Prostate gland (tissue), 2 donors: Measurements from ENCODE around the gene LYZL1.

Experiments used
- POLR2A ChIP-seq: fragments of 450-650 bp; IDR thresholded peaks from one replicate; pipeline ENCODE4 v1.6.1; 2016; ENCODE audit warnings: antibody characterized with exemption, mild to moderate bottlenecking
- TF ChIP-seq, protein P1 (sequence below), 4 experiments: fragments of 200-600 bp in 2 of 4; fragments of 450-650 bp in 2 of 4; sonication (generic) in 2 of 4; IDR thresholded peaks; 1 replicate in 3 of 4; 2 replicates in 1 of 4; pipeline ENCODE4 v1.5.1; 2016 to 2019; ENCODE audit warnings: antibody characterized with exemption in 4 of 4, mild to moderate bottlenecking in 2 of 4, moderate library complexity in 2 of 4

DNA sequence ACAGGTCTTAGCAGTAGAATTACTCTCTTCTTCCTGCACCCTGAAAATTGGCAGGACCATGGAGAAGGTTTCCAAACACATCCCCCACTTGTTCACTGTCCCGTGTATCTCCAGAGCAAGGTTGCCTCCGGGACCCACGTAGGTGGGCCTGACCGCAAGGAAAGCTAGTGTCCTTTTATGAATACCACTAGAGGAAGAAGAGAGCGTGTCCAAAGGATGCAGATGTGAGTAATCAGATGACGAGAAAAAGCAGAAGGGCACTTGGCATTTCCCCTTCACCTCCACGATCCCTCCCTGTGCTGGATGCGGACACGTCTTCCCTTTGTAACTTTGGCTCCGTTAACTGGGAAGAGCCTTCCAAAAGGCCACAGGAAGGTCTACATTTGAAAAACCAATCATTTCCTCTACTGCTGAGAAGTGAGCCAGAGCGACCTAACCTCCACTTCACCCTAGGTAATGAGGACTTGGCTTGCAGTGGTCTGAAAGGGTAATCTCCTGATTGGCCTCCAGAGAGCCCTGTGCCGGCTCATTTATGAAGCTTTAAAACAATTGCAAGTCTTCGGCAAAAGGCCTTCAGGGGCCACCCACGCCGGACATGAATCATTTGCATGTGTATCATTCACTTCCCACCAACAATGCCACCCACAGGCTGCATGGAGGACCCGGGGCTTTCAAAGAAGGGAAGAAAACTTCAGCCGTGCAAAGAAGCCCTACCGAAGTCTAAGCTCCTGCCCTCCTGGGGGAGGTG lies 55.4 kb downstream of the LYZL1 start:
- TF ChIP-seq, protein P1, sequence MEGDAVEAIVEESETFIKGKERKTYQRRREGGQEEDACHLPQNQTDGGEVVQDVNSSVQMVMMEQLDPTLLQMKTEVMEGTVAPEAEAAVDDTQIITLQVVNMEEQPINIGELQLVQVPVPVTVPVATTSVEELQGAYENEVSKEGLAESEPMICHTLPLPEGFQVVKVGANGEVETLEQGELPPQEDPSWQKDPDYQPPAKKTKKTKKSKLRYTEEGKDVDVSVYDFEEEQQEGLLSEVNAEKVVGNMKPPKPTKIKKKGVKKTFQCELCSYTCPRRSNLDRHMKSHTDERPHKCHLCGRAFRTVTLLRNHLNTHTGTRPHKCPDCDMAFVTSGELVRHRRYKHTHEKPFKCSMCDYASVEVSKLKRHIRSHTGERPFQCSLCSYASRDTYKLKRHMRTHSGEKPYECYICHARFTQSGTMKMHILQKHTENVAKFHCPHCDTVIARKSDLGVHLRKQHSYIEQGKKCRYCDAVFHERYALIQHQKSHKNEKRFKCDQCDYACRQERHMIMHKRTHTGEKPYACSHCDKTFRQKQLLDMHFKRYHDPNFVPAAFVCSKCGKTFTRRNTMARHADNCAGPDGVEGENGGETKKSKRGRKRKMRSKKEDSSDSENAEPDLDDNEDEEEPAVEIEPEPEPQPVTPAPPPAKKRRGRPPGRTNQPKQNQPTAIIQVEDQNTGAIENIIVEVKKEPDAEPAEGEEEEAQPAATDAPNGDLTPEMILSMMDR (IDR thresholded peaks at IDR 0.05) = no peak
- TF ChIP-seq POLR2A = no peak
